Peyer's patch (tissue), 4 donors: ENCODE measurements around the gene OTUD3. TPM values are rescaled to one million over a fixed set of nuclear protein-coding genes. Genes with fewer than 3 reads are reported as not detected.

Experiments
- DNase-seq, 3 donors: peaks; one replicate each; pipeline ENCODE4 v3.0.0-alpha.2; 2017 to 2019
- H3K27ac ChIP-seq, 4 donors: fragments of 200-600 bp; sonication (generic); one replicate each; pipeline ENCODE4 v1.5.1; 2016 to 2019
- H3K27me3 ChIP-seq, 2 donors: fragments of 200-600 bp; sonication (generic); one replicate each; pipeline ENCODE4 v1.5.1; 2019
- H3K36me3 ChIP-seq, 3 donors: fragments of 200-600 bp; sonication (generic); one replicate each; pipeline ENCODE4 v1.5.1; 2016 to 2019
- H3K4me1 ChIP-seq, 4 donors: fragments of 200-600 bp; sonication (generic); one replicate each; pipeline ENCODE4 v1.5.1; 2016 to 2019
- H3K4me3 ChIP-seq, 4 donors: fragments of 200-600 bp; sonication (generic); 1 replicate in 3 of 4; 2 replicates in 1 of 4; pipeline ENCODE4 v1.5.1; 2016 to 2019; ENCODE audit warnings: mild to moderate bottlenecking in 1 of 4
- H3K9me3 ChIP-seq, 4 donors: fragments of 200-600 bp; sonication (generic); one replicate each; pipeline ENCODE4 v1.5.1; 2016 to 2019; ENCODE audit warnings: mild to moderate bottlenecking in 1 of 4
- CTCF ChIP-seq, 6 experiments: fragments of 450-650 bp in 4 of 6; fragments of 200-600 bp in 2 of 6; sonication (generic) in 1 of 6; IDR thresholded peaks; one replicate each; pipeline ENCODE4 v1.5.1; 2017 to 2019; ENCODE audit warnings: antibody characterized with exemption in 6 of 6, mild to moderate bottlenecking in 3 of 6, moderate library complexity in 1 of 6
- POLR2A ChIP-seq, 2 donors: fragments of 450-650 bp; IDR thresholded peaks; one replicate each; pipeline ENCODE4 v1.5.1; 2017; ENCODE audit warnings: antibody characterized with exemption in 2 of 2, mild to moderate bottlenecking in 2 of 2, moderate library complexity in 2 of 2
- total RNA-seq, 4 donors: library from RNA; depleted of rRNA; stranded (reverse); fragments of >200 nt; gene quantifications; one replicate each; pipeline ENCODE4 v1.1.0, GENCODE V29; 2016

The OTUD3 gene
- total RNA-seq, 4 donors from 2014 or later: 6.5 to 13.6 (median 8.2) TPM

DNA sequence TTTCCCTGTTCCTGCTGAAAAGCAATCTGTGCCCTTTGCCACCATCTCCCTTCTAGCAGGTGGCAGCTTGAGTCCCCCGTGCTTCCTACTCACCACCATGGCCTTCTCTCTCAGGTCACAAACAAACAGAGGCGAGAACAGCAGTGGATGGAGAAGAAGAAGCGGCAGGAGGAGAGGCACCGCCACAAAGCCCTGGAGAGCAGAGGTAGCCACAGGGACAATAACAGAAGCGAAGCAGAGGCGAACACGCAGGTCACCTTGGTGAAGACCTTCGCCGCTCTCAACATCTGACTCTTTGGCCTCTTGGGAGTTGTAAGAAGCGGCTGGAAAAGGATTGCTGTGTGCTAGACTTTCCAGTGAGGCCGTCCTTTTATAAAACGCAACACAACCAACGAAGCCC is 25.3 kb downstream of the OTUD3 start:
- Histone ChIP-seq H3K9me3 (no peaks in the 10 kb centered on the region), H3K27ac (no peak overlapping the region), H3K27me3 (no peaks in the 10 kb centered on the region), H3K4me3 (no peak overlapping the region), H3K36me3 (peaks cover 0 to 90% (median 0%) of the 10 kb centered on the region in 3 donors), H3K4me1 (no peaks in the 10 kb centered on the region)
- no peak for TF ChIP-seq CTCF (IDR thresholded peaks at IDR 0.05)
- TF ChIP-seq POLR2A (IDR thresholded peaks at IDR 0.05): no peak
- DNase-seq: no peak

DNA sequence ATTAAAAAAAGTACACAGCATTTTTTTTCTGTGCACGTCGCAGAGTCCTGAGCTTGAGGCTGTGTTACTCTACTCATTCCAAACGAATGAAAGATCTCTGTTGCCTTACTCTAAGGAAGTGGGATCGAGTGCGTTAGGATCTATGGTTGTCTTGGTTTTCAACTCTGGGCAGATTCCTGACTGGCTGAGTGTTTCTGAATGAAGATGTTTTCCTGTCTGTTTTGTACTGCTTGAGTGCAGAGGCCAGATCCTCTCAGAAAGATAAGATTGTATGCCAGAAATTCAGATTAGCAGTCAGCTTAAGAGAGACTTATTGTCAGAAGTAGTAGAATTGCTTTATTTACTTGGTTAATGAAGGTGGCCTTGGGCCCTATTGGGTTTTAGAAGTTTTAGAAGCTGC is 27.2 kb downstream of the OTUD3 start:
- TF ChIP-seq POLR2A (IDR thresholded peaks at IDR 0.05) (no peak), CTCF (IDR thresholded peaks at IDR 0.05) (no peak)
- DNase-seq: no peak
- Histone ChIP-seq H3K36me3 (peaks cover 0 to 88% (median 0%) of the 10 kb centered on the region in 3 donors), H3K4me1 (no peaks in the 10 kb centered on the region), H3K9me3 (no peaks in the 10 kb centered on the region), H3K27me3 (no peaks in the 10 kb centered on the region), H3K4me3 (no peak overlapping the region), H3K27ac (no peak overlapping the region)

- no peak overlapping the region for H3K4me3 ChIP-seq
- H3K4me1 ChIP-seq: no peaks in the 10 kb centered on the region
- no peak overlapping the region for H3K27ac ChIP-seq
- H3K9me3 ChIP-seq: no peaks in the 10 kb centered on the region
- H3K36me3 ChIP-seq: peaks cover 0 to 87% (median 0%) of the 10 kb centered on the region in 3 donors
- no peak for DNase-seq
- TF ChIP-seq CTCF (IDR thresholded peaks at IDR 0.05): no peak
- TF ChIP-seq POLR2A (IDR thresholded peaks at IDR 0.05): no peak
- H3K27me3 ChIP-seq: no peaks in the 10 kb centered on the region
These were observed 27.8 kb downstream of the OTUD3 start for GRCh38 chr1:19909971-19910370.

- no peak overlapping the region for H3K4me3 ChIP-seq
- peaks cover 0 to 80% (median 0%) of the 10 kb centered on the region in 3 donors for H3K36me3 ChIP-seq
- no peaks in the 10 kb centered on the region for H3K4me1 ChIP-seq
- H3K9me3 ChIP-seq: no peaks in the 10 kb centered on the region
- TF ChIP-seq POLR2A (IDR thresholded peaks at IDR 0.05): no peak
- no peak for DNase-seq
- no peak overlapping the region for H3K27ac ChIP-seq
- H3K27me3 ChIP-seq: no peaks in the 10 kb centered on the region
These were observed 28.5 kb downstream of the OTUD3 start for GRCh38 chr1:19910650-19911049.

DNA sequence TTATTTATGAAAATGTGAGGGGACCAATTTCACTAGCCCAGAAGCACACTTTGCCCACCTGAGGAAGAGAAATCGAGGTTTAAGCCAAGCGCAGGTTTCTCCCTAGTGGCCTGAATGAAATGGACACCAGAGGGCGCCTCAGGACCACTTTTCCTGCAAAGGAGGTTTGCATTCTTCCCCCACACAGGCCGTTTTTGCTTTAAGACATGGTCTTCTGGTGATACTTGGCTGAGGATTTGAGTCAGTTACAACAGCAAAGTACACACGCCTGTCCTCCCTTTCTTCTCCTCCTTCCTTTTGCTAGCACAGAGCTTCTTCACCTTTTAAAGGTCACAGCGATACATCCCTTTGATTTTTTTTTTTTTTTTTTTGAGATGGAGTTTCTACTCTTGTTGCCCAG is 35.9 kb downstream of the OTUD3 start:
- H3K36me3 ChIP-seq: peaks cover 0 to 18% (median 0%) of the 10 kb centered on the region in 3 donors

DNA sequence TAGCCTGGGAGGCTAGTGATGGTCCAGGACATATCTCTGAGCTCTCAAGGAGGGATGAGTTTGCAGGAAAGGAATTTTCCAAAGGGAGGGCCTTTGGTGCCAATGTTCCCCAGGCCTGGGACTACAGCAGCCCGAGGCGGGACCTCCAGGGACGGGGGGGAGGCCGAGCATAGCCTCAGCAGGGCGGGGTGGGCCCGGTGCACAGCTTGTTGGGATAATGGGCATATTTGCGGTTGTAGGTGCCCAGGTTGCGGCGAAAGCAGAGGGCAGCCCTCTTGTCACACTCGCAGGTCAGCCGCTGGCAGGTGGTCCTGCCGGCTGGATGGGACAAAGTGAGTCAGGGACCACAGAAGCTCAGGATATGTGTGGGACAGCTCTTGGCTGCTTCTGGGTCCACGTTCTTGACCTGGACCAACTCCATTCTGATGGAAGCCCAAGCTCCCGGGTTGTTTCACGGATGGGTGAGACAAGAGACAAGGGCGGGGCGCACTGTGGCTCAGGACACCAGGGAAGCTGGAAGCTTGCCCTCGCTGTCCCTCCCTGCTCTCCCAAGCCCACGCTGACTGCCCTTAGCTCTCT is 38.0 kb downstream of the OTUD3 start:
- no peak for TF ChIP-seq CTCF (IDR thresholded peaks at IDR 0.05)
- no peak for TF ChIP-seq POLR2A (IDR thresholded peaks at IDR 0.05)
- no peak for DNase-seq
- Histone ChIP-seq H3K4me3 (no peak overlapping the region), H3K27me3 (no peaks in the 10 kb centered on the region), H3K9me3 (no peaks in the 10 kb centered on the region), H3K27ac (no peak overlapping the region), H3K36me3 (no peaks in the 10 kb centered on the region), H3K4me1 (no peaks in the 10 kb centered on the region)

More for the DNA sequence above, 35.9 kb downstream of the OTUD3 start:
- no peaks in the 10 kb centered on the region for H3K9me3 ChIP-seq
- no peaks in the 10 kb centered on the region for H3K27me3 ChIP-seq
- no peaks in the 10 kb centered on the region for H3K4me1 ChIP-seq
- peak; percentile 74 to 87 (median 84) for TF ChIP-seq CTCF (IDR thresholded peaks at IDR 0.05)
- TF ChIP-seq POLR2A (IDR thresholded peaks at IDR 0.05): no peak
- no peak overlapping the region for H3K4me3 ChIP-seq
- peak; percentile 76 to 93 (median 78) for DNase-seq
- H3K27ac ChIP-seq: no peak overlapping the region
